HG02759 (cell line): ENCODE measurements around the gene HAVCR2.
"Not testable (repeated sequence)": the region's sequence is repeated elsewhere in the genome, so short reads cannot be mapped to it uniquely, and the experiment has no call there.

Experiments
- ATAC-seq: cut with Tn5 transposase; IDR thresholded peaks from one replicate; pipeline ENCODE4 v1.9.1; 2021; ENCODE audit warnings: mild to moderate bottlenecking, moderate library complexity; ENCODE audit not compliant: unreplicated experiment

HAVCR2 gene

DNA sequence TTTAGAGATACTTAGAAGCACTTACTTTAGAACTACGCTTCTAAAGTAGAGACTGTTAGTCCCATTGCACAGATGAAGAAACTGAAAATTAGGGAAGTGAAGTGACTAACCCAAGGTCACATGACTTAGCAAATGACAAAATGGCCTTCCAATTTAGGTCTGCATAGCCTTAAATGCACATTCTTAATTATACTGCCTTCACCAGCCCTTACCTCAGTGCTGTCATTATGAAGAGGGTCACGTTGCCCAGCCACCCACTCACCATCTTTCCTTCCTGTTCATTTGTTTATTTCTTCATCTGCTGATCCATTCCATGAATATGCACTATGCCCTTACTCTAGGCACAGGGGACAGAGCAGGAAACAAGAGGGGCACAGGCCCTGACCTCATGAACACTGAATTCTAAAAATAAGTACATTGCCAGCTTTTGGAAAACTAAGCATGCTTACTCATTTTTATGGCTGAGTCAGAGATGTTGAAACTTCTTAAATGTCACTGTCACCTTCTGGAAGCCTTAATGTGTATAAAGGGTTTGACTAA, 8.6 kb downstream of the HAVCR2 start:
- ATAC-seq: peak; percentile 52

DNA sequence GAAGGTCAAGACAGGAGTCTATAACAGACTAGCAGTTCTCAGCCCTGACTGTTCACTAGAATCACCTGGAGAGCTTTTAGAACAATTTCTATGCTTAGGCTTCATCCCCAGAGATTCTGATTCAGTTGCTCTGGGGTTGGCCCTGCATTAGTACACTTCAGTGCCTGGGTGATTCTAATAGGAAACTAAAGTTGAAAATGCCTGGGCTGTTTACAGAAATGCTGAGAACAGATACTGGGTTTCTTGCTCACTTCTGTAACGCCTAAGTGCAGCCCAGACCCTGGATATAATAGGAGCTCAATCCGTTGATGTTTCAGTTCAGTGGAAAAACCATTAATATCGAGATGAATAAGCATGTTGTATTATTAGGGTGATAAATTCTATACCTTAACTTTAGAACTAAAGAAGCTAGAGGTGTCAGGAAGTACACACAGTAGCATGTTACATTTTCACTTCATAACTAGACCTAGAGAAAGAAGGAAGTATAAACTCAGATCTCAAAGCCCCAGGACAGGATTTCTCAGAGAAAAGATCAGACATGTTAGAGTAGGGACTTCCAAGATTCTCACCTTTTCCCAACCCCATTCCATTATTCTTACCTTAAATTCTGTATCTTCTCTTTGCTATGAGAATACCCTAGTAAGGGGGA, 20.4 kb downstream of the HAVCR2 start:
- no peak for ATAC-seq

DNA sequence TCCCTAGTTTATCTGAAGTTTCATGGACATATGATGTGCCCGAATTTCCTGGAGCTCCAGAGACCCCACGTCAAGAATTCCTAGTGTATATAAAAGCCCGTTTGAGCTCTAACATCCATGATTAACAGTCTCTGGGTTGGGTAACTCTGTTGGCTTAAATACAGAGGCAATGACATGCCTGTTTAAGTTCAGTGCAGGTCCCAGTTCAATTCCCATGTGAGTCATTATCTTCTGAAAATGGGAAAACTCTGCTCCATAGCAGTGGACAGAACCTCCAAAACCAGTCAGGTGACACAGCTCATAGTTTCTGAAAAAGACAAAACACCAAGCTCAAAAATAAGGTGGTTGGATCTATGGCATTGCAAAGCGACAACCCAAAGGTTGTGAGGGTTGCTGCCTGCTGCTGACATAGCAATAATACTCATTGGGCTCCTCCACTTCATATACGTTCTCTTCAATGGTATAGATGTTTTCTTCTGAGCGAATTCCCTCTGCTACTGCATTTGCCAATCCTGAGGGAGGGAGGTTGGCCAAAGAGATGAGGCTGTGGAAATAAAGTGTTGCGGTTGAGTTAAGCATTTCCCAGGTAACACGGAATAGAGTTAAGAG, 22.0 kb downstream of the HAVCR2 start:
- ATAC-seq: no peak

DNA sequence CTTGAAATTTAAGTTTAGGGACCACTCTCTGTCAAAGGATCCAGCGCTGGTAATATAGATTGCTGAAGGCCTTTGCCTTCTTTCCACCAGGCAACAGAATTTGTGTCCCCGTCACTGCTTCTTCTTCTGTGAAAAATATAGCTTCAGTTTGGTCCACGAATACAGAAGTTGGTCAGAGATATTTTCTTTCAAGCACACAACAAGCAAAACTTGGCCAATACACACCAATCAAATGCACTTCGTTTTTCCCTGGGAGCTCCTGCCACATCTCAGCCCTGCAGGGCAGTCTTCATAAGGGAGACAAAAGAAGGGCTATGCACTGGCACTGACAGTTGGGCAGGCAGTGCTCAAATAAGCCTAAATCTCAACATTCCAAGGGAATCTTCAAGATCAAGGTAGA, 22.9 kb downstream of the HAVCR2 start:
- no peak for ATAC-seq

DNA sequence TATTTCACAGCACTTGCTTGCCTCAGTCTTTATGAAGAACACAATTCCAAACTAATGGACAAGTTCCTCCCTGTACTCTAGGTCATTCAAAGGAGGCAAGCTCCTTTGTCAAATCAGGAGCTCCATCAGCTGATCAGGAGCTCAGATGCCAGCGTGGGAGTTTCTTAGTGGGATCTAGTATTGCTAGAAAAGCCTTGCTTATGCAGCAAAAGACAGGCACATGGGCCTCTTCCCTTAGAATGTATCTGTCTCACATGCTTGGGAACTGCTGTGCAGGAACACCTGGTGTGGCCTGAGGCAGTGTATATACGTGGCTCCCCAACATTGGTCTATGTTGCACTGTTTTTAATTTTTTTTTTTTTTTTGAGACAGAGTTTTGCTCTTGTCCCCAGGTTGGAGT, 28.6 kb downstream of the HAVCR2 start:
- no peak for ATAC-seq

DNA sequence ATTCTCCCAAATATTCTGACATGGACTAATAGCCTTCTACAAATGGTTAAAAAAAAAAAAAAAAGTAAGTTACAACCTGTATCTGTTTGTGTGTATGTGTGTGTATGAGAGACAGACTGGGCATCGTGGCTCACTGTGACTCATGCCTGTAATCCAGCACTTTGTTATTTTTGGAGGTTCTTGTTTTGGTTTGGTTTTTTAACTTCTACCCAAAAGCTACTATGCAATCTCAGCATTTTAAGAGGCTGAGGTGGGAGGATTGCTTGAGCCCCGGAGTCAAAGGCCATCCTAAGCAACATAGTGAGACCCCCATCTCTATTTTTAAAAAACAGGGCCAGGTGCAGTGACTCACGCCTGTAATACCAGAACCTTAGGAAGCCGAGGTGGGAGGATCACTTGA, 32.3 kb downstream of the HAVCR2 start:
- no peak for ATAC-seq

DNA sequence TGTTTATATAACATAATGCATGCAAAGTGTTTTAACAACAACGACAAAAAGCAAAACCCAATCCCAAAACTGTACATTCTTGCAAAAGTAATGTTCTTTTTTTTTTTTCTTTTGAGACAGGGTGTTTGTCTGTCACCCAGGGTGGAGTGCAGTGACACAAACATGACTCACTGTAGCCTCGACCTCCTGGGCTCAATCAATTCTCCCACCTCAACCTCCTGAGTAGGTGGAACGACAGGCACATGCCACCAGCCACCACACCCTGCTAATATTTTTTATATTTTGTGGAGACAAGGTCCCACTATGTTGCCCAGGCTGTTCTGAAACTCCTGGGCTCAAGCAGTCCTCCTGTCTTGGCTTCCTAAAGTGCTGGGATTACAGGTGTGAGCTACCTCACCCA, 36.3 kb downstream of the HAVCR2 start:
- no peak for ATAC-seq

DNA sequence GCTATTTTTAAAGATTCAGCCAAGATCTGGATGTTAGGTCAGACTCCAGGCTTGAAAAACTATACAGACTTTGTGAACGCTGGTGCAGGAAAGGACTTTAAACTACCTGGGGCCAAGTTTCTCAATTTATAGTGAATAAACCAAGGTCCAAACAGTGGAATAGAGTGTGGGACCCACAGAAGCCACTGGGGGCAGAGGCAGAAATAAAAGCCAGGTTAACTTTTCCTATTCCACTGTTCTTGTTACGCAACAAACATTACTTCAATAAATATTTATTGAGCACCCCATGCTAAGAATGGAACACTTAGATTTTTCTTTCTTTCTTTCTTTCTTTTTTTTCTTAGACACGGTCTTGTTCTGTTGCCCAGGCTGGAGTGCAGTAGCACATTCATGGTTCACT, 38.9 kb downstream of the HAVCR2 start:
- no peak for ATAC-seq

DNA sequence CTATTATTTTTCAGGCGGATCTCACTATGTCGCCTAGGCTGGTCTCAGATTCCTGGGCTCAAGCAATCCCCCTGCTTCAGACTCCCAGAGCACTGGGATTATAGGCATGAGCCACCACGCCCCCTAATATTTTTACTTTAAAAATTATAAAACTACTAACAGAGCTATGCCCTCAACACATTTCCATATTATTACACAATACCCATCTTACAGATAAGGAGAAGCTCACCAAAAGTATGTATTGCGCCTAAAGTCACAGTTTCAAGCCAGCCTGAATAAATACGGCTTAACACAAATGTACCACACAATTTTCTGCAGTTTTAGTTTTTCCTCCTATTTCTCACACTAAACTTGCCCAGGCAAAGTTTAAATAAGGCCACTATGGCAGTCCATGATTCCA, 40.1 kb downstream of the HAVCR2 start:
- no peak for ATAC-seq

DNA sequence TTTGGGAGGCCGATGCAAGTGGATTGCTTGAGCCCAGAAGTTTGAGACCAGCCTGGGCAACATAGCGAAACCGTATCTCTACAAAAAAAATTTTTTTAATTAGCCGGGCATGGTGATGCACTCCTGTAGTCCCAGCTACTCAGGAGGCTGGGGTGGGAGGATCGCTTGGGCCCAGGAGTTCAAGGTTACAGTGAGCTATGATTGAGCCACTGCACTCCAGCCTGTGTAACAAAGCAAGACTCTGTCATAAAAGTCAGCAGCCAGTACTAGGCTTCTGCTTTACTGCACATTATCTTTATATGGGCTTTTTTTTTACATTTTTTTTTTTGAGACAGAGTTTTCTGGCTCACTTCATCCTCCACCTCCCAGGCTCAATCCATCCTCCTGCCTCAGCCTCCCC, 40.5 kb downstream of the HAVCR2 start:
- no peak for ATAC-seq

DNA sequence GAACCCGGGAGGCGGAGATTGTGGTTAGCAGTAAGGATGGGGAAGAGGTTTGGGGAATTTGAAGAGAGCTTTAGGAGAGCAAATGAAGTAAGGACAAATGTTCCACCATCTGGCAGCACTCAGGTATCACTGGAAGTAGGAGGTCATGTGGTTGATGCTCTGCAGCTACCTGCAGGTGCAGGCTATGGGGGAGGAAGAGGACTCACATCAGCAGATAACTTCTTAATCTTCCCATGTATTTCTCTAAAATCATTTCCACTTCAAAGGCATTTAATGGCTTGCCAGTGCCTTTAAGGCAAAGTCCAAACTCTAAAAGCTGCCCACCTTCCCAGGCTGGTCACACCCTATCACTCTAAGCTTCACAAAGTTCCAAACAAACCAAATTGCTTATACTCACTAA, 41.8 kb downstream of the HAVCR2 start:
- ATAC-seq: no peak

DNA sequence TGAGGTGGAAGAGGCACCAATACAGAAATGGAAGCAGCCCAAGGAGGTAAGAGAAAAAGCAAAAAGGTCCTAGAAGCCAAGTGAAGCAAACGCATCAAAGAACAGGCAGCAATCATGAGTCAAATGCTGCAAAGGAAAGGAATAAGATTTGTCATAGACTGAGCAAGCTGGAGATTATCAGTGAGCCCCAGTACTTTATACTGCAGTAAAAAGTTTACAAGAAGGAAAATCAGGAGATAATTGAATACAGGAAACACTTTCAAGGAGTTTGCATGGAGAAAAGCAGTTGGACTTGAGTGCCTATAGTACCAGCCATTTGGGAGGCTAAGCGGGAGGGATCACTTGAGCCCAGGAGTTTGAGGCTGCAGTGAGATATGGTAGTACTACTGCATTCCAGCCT, 42.8 kb downstream of the HAVCR2 start:
- no peak for ATAC-seq

DNA sequence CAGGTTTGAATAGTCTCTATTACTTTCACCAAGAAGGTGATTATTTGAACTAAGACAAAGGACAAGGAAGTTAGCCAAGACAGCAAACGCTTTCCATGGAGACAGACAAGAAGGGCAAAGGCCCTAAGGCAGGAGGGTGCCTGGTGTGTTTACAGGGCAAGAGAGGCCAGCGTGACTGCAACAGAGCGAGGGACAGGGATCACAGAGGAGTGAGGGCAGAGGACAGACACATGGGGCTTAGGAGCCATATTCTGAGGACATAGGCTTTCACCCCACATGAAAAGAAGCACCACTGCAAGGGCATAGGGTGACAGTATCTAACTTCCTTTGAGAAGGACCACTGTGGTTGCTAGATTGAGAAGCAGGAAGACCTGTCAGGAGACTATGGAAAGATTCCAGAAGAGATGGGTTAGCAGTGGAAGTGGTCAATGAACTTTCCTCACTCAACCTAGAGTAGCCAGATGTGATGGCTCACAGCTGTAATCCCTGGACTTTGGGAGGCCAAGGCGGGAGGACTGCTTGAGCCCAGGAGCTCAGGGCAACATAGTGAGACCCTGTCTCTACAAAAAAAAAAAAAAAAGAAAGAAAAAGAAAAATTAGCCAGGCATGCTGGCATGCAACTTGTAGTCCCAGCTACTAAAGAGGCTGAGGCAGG, 44.9 kb downstream of the HAVCR2 start:
- ATAC-seq: no peak

DNA sequence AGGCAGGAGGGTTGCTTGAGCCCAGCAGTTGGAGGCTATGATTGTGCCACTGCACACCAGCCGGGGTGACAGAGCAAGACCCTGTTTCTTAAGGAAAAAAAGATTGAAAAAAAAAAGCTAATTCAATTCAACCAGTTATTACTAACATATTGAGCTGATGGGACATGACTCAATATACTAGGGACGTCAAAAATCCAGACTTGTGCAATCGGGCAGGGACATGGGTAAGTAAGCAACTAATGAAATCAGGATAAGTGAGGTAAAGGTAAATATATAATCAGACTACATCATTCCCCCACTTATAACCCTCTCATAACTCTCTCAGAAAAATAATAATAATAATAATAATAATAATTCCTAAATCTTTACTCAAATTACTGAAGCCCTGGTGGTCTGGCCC, 49.0 kb downstream of the HAVCR2 start:
- ATAC-seq: no peak

DNA sequence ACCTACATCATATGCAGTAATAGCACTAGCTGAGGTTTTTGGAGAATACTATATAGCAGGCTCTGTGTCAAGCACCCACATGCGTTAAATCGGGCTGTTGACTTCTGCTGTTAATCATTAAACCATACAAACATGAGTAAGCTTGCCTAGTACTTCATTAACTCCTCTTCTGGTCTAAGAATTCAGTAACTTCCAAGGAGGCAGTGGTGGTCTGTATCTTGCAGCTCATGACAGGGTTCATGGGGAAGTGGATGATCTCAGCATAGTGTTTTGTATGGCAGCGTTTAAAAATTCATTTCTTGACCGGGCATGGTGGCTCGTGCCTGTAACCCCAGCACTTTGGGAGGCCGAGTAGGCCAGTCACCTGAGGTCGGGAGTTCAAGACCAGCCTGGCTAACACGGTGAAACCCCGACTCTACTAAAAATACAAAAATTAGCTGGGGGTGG, 49.7 kb downstream of the HAVCR2 start, which contains the start of gene HAVCR1:
Gene HAVCR1, minus strand, starts transcription at position 24 of the 447 bp plus-strand sequence. CDS start 1,173 bp downstream, outside the sequence.
- ATAC-seq: no peak

DNA sequence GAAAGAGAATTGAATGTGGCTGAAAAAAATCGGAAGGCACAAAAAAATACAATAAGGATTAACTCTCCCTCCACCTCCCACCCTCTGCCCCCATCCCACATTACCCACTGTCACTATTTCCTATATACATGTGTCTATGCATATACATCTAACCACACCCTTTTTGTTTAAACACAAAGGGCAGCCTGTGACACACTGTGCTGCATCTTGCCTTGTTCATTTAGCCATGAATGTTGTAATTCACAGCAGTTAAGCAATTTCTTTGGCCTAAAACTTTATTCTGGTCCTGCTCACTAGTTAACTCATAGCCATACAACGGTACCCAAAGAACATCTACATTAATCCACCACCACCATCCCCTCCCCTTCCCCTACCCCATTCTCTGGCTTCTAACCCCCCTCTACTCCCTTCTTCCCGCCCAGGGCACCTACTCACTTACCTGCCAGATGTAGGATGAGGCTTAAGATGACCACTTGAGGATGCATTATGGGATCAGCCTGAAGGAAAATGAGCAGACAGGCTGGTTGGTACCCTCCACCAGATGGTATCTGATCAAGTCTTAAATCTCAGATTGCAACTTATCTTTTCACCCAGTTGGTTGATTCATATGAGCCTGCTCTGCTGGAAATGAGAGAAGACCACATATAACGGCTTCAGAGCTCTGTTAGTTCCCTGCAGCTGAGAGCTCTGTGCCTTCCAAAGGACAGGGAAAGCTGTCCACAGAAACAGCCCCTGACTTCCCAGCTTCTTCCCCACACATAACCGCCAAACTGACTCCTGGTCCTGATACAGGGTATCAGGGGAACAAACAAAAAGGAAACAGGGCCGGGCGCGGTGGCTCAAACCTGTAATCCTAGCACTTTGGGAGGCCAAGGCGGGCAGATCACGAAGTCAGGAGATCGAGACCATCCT, 51.1 kb downstream of the HAVCR2 start:
- no peak for ATAC-seq

DNA sequence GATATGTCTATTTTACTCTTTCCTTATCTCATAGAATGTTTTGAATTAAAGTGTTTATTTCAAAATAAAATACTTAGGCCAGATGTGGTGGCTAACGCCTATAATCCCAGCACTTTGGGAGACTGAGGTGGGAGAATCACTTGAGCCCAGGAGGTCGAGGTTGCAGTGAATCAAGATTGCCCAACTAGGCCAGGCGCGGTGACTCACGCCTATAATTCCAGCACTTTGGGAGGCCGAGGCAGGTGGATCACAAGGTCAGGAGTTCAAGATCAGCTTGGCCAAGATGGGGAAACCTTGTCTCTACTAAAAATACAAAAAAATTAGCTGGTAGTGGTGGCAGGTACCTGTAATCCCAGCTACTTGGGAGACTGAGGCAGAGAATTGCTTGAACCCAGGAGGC, 52.0 kb downstream of the HAVCR2 start:
- ATAC-seq: not testable (repeated sequence)

DNA sequence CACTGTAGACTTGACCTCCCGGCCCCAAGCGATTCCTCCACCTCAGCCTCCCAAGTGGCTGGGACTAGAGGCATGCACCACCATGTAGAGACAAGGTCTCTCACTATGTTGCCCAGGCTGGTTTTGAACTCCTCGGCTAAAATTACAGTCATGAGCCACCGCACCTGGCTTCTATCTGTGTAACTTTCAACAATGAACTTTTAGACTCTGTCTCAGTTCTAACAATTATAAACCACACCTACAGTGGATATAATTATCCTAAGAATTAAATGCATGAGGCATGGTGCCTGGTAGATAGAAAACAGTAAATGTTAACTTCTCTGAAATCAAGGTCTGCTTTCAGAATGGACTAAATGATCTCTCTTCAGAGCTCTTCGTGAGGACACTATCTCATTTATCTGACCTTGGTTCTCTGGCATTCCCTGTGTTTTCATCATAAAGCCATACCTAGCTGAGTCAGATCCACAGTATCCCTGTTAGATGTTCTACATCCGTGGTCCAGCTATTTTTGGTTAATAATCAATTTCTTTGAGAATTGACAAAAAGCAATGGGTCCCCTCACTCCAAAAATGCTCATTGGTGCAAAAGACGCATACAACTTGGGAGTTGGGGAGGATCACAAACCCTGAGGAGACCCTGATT, 57.1 kb downstream of the HAVCR2 start:
- no peak for ATAC-seq

DNA sequence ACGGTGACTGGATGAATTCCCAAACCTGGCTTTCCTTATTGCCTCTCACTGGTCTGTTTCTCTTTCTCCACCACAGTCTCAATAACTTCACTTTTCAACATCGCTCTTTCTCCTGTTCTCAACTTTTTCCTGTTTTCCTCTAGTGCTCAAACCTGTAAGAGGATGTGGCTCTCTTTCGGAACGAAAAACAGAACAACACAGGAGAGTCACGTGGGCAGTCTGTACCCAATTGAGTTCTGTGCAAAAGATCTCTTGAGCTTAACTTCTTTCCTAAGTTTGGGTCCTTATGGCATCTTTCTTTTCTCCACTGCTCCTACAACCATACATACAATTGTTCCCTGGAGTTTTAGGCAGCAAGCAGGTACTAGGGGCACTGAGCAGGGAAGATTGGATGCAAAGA, 58.8 kb downstream of the HAVCR2 start:
- no peak for ATAC-seq

DNA sequence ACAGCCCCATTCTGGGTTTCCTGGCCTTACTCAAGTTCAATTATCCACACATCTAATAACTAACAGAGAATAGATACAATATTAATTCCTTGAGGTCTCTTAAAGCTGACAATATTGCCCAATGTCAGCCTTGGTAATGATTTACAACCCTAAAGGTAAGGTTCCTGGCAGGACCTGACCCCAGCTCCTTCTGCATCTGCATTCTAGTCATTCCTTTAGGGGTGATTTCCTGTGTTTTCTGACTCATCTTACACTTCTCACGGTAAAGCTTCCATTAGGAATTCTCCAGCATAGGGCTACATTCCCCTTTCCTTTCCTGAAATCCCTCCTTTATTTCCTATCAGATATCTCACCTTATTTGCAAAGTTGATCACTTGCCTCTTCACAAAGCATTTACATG, 59.2 kb downstream of the HAVCR2 start:
- ATAC-seq: no peak

DNA sequence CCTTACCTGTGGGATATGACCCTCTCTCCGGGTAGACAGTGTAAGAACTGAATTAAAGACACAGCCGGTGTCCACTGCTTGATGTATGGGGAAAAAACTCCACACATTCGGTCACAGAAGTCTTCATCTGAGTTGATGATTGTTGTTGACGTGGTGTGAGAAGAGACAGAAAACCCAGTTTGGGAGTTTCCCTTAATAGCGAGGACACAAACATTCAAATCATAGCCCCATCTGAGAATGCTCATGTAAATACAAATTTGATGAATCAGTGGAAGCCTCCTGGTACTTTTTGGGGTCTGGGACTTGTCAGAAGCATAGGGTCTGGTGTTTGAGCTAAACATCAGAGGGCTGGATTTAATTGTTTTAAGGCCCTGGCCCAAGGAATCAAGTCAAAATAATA, 60.9 kb downstream of the HAVCR2 start:
- no peak for ATAC-seq
